GM12872 (cell line): ENCODE measurements around the gene DBX2.

Source experiments
- CTCF ChIP-seq: IDR thresholded peaks from 3 replicates; pipeline ENCODE4 v1.5.1; 2011; ENCODE audit warnings: low read depth, mild to moderate bottlenecking, low read length, moderate library complexity; ENCODE audit not compliant: insufficient read depth

The DBX2 gene

GRCh38 chr12:45050751-45051571, at the start of gene DBX2:
Gene DBX2 (minus strand): TSS chr12:45051099. CDS start chr12:45050927, 172 bp downstream.
- TF ChIP-seq CTCF, result no peak

GRCh38 chr12:45098766-45099165, 47.9 kb upstream of the DBX2 start:
- TF ChIP-seq CTCF, result no peak

- no peak for TF ChIP-seq CTCF
These were observed 42.2 kb upstream of the DBX2 start for GRCh38 chr12:45093051-45093450.

GRCh38 chr12:45089411-45090075, 38.6 kb upstream of the DBX2 start:
- TF ChIP-seq CTCF, result no peak

- TF ChIP-seq CTCF, result no peak
These were observed 37.7 kb upstream of the DBX2 start for GRCh38 chr12:45088608-45089007.

GRCh38 chr12:45077251-45077650, 26.4 kb upstream of the DBX2 start:
- no peak for TF ChIP-seq CTCF

GRCh38 chr12:45076417-45077026, 25.6 kb upstream of the DBX2 start:
- no peak for TF ChIP-seq CTCF
